Motor neuron (in vitro differentiated cells): ENCODE results near the gene HNMT. TPM values are rescaled to one million over a fixed set of nuclear protein-coding genes. Genes with fewer than 3 reads are reported as not detected.
"Not testable (repeated sequence)": the region's sequence is repeated elsewhere in the genome, so short reads cannot be mapped to it uniquely, and the experiment has no call there.

Source experiments
- ATAC-seq, 8 experiments: fragments of 200-7000 bp; cut with Tn5 transposase; replicated peaks in 6 of 8; 2 replicates each; pipeline ENCODE4 v1.8.0; 2021; ENCODE audit warnings: mild to moderate bottlenecking in 8 of 8, moderate library complexity in 8 of 8
- H3K27ac ChIP-seq, 2 donors: fragments of 250-450 bp; sonication (Bioruptor Pico); 2 replicates each; pipeline ENCODE4 v1.9.0; 2021; ENCODE audit warnings: antibody characterized with exemption in 2 of 2, mild to moderate bottlenecking in 2 of 2, moderate library complexity in 1 of 2
- H3K4me1 ChIP-seq, 2 donors: fragments of 250-450 bp; sonication (Bioruptor Pico); replicated peaks in 1 of 2; 2 replicates each; pipeline ENCODE4 v1.6.1; 2021; ENCODE audit warnings: antibody characterized with exemption in 2 of 2, mild to moderate bottlenecking in 2 of 2, moderate library complexity in 1 of 2
- H3K4me3 ChIP-seq, 5 donors: fragments of 250-450 bp; sonication (Bioruptor Pico); 2 replicates each; pipeline ENCODE4 v1.9.0; 2021; ENCODE audit warnings: antibody characterized with exemption in 5 of 5, mild to moderate bottlenecking in 5 of 5, moderate library complexity in 4 of 5
- WGBS, 10 experiments: fragments of 450-650 bp; shearing (Covaris generic); methylation state at CpG; one replicate each; pipeline ENCODE4 v1.0.0; 2022; 5-methylcytosine and 5-hydroxymethylcytosine counted together
- in situ Hi-C, 9 experiments: fragments of 400-800 bp; cut with MboI; loops; one replicate each; pipeline ENCODE4 v1.15.0; 2021; ENCODE audit warnings: low sequenced_read_pairs in 9 of 9, low pct_unique_long_range_greater_than_20kb in 2 of 9; ENCODE audit not compliant: unreplicated experiment in 9 of 9
- total RNA-seq, 8 experiments: library from RNA; unstranded; fragments of 300-600 nt; gene quantifications; 2 replicates each; pipeline versions ENCODE4 v1.2.3 to v1.2.4, GENCODE V29; 2022

Gene HNMT
- total RNA-seq, 8 experiments from 2014 or later, result 0.54 to 30.5 (median 3.1) TPM

GRCh38 chr2:138026111-138027020 lies 62.1 kb downstream of the HNMT start:
- Histone ChIP-seq H3K4me1 (peaks cover 13 to 30% of the 10 kb centered on the region in 2 donors), H3K4me3 (no peak overlapping the region), H3K27ac (no peak overlapping the region)
- WGBS, 10 experiments, result 40 to 100% (median 84%) methylated on average over 1 to 6 of the region's 6 CpGs
- peak in 2 of 8 experiments; percentile 20 to 84 for ATAC-seq
- in situ Hi-C loops, result no loop called here

DNA sequence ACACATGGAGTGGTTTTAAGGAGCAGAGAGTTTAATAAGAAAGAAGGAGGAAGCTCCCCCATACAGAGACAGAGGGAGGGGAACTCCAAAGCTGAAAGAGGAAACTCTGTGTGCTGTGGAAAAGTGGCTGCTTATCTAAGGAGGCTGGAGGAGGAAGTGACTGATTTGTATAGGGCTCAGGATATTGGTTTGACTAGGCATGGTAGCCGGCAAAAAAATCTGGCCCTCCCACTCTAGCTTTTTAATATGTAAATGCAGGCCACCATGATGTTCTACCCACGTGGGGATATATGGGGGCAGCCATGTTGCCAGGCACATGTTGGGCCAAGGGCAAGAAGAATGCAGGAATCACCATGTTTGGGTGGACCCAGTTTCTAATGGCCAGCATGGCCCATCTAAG lies 64.3 kb downstream of the HNMT start:
- no peak for ATAC-seq
- Histone ChIP-seq H3K4me3 (no peak overlapping the region), H3K4me1 (peaks cover 7 to 24% of the 10 kb centered on the region in 2 donors), H3K27ac (no peak overlapping the region)
- in situ Hi-C loops, result no loop called here
- 40 to 88% (median 73%) methylated on average over 1 of the region's 2 CpGs; no CpG with 5 or more reads in 4 of the 10 experiments for WGBS, 10 experiments

DNA sequence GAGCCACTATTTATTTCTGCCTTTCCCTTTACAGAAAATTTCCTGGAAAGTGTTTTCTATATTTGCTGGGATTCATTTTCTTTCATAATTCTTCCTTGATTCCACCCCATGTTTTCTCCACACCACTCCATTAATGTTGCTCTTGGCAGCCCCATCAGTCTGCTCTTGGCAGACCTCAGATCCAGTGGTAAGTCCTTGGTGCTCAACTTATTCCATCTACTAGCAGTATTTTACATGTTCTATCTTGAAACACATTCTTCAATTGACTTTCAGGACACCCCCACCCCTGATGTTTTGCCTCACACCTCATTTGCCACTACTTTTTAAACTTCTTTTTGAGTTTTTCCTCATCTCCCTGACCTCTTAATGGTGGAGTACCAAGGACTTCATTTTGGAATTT lies 65.0 kb downstream of the HNMT start:
- in situ Hi-C loops, result no loop called here
- Histone ChIP-seq H3K4me3 (no peak overlapping the region), H3K27ac (no peak overlapping the region), H3K4me1 (peaks cover 0 to 17% of the 10 kb centered on the region in 2 donors)
- ATAC-seq, result no peak

GRCh38 chr2:138030459-138030858 lies 66.2 kb downstream of the HNMT start:
- H3K4me3 ChIP-seq, result no peak overlapping the region
- H3K27ac ChIP-seq, result no peak overlapping the region
- in situ Hi-C loops, result no loop called here
- WGBS, 10 experiments, result 32 to 100% (median 59%) methylated on average over 1 to 3 of the region's 3 CpGs; no CpG with 5 or more reads in 2 of the 10 experiments
- ATAC-seq, result no peak
- peaks cover 0 to 8% of the 10 kb centered on the region in 2 donors for H3K4me1 ChIP-seq

GRCh38 chr2:138032334-138032733 lies 68.1 kb downstream of the HNMT start:
- WGBS, 10 experiments, result 43 to 92% (median 81%) methylated on average over 1 to 2 of the region's 2 CpGs; no CpG with 5 or more reads in 4 of the 10 experiments
- H3K4me3 ChIP-seq, result no peak overlapping the region
- H3K4me1 ChIP-seq, result peaks cover 0 to 8% of the 10 kb centered on the region in 2 donors
- H3K27ac ChIP-seq, result no peak overlapping the region
- no peak for ATAC-seq
- in situ Hi-C loops, result no loop called here

- 70 to 100% (median 85%) methylated on average over 1 to 3 of the region's 3 CpGs; no CpG with 5 or more reads in 2 of the 10 experiments for WGBS, 10 experiments
- H3K4me3 ChIP-seq, result no peak overlapping the region
- H3K4me1 ChIP-seq, result no peaks in the 10 kb centered on the region
- H3K27ac ChIP-seq, result no peak overlapping the region
- ATAC-seq, result no peak
- in situ Hi-C loops, result no loop called here
These were observed 70.3 kb downstream of the HNMT start for GRCh38 chr2:138034536-138034935.

DNA sequence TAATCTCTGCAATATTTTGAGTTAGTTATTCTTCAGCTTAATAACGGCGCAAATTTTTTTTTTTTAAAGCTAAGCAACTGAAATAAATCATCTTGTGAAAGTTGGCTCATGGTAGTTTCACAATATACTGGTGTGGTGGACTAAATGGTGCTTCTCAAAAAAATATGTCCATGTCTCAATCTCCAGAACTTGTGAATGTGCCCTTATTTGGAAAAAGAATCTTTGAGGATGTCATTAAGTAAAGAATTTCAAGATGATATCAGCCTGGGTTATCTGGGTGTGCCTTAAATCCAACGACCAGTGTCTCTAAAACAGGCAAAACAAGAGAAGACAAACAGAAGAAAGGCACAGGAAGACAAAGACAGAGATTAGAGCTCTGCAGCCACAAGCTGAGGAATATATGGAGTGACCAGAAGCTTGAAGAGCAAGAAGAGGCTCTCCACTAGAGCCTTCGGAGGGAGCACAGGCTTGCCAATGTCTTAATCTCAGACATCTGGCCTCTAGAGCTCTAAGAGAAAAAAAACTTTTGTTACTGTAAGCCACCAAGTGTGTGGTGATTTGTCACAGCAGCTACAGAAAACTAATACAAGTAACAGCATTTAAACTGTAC lies 71.4 kb downstream of the HNMT start:
- Histone ChIP-seq H3K4me1 (no peaks in the 10 kb centered on the region), H3K4me3 (no peak overlapping the region), H3K27ac (no peak overlapping the region)
- 20 to 100% (median 90%) methylated on average over 1 to 4 of the region's 4 CpGs for WGBS, 10 experiments
- in situ Hi-C loops, result no loop called here
- ATAC-seq, result peak in 2 of 8 experiments; percentile 78 to 88

DNA sequence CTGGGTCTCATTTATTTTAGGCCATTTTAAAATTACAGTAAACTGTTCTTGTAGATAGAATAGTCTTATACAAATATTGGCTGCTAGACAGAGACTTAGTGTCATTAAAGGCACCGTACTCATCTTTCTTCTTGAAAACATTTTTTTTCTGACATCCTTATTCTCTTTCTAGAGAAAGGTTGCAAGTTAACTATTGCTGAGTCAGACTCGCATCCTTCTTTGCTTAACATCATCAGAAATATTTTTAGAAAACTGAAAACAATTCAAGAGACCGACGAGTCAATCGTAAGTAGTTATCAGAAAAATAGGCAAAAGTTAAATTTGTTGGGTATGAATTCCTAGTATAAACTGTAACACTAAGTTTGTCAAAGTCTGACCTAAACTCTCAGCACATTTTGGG lies 72.2 kb downstream of the HNMT start:
- ATAC-seq, result no peak
- H3K27ac ChIP-seq, result no peak overlapping the region

DNA sequence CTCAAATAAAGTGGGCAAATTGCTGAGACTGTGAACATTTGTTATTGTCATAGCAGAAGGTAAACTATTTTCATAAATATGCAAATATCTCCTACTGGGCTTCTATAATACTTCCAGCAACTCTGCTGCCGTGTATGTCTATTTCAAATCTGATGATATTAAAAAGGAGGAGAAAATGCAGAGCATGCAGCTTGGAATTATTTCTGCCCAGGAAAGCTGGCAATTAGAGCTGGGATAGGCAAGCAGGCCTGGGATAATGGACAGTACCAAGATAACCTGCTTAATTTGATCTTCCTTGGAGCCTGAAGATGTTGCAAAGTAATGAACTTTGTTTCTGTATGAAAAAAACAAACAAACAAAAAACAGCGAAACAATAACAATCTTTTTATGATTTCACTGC lies 72.8 kb downstream of the HNMT start:
- no peak for ATAC-seq
- in situ Hi-C loops, result no loop called here
- 47 to 100% (median 92%) methylated on average over 1 to 2 of the region's 2 CpGs; no CpG with 5 or more reads in 1 of the 10 experiments for WGBS, 10 experiments
- H3K4me3 ChIP-seq, result no peak overlapping the region
- no peaks in the 10 kb centered on the region for H3K4me1 ChIP-seq
- no peak overlapping the region for H3K27ac ChIP-seq

More for the DNA sequence above, 72.2 kb downstream of the HNMT start:
- in situ Hi-C loops, result no loop called here
- Histone ChIP-seq H3K4me1 (no peaks in the 10 kb centered on the region), H3K4me3 (no peak overlapping the region)
- WGBS, 10 experiments, result 23 to 100% (median 93%) methylated on average over 3 to 5 of the region's 5 CpGs

DNA sequence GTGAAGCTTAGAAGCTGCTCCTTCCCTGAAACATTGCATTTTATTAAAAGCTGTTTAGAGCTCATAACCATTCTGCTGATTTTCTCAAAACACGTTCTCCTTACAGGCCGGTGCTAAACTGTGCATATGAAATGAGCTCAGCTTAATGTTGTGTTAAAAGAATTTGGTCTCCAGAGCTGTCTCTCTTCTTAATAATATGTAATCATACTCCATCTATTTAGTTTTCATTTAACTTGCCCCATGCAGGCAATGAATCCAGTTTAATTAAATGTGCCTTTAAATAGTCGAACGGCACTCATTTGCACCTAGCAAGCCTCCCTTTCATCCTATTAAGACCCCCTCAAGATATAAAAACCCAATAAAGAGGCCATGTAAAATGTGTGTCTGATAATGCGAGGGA lies 76.3 kb downstream of the HNMT start:
- no peak for ATAC-seq
- Histone ChIP-seq H3K4me3 (no peak overlapping the region), H3K4me1 (no peaks in the 10 kb centered on the region), H3K27ac (no peak overlapping the region)
- in situ Hi-C loops, result no loop called here
- WGBS, 10 experiments, result 32 to 100% (median 86%) methylated on average over 3 to 5 of the region's 5 CpGs

- Histone ChIP-seq H3K27ac (no peak overlapping the region), H3K4me3 (no peak overlapping the region), H3K4me1 (no peaks in the 10 kb centered on the region)
- in situ Hi-C loops, result no loop called here
- no peak for ATAC-seq
- WGBS, 10 experiments, result 21 to 100% (median 79%) methylated on average over 1 to 3 of the region's 3 CpGs; no CpG with 5 or more reads in 2 of the 10 experiments
These were observed 78.0 kb downstream of the HNMT start for GRCh38 chr2:138042311-138042710.

- 62 to 100% (median 91%) methylated on average over 1 to 4 of the region's 6 CpGs; no CpG with 5 or more reads in 2 of the 10 experiments for WGBS, 10 experiments
- H3K27ac ChIP-seq, in situ Hi-C loops, H3K4me1 ChIP-seq, H3K4me3 ChIP-seq, ATAC-seq: not testable (repeated sequence)
These were observed 79.3 kb downstream of the HNMT start for GRCh38 chr2:138043588-138043987.

DNA sequence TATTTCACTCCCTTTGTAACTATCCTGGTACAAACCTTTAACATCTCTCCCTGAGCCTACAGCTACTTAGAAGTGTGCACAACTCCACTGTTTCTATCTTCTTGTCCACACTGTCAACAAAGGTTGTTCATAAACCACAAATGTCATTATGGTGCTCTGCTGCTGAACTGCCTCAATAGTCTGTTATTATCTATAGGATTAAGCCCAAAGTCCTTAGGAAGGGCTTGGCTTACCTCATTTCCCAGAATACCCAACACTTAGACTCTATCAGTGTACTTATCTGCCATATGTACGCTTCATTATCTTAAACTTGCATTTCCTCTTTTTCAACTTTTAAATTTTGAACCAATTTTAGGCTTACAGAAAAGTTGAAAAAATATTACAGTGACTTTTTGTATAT lies 94.2 kb downstream of the HNMT start:
- Histone ChIP-seq H3K4me1 (no peaks in the 10 kb centered on the region), H3K27ac (no peak overlapping the region), H3K4me3 (no peak overlapping the region)
- WGBS, 10 experiments, result 0 to 50% (median 25%) methylated on average over 1 of the region's 1 CpG; no CpG with 5 or more reads in 3 of the 10 experiments
- no peak for ATAC-seq
- in situ Hi-C loops, result no loop called here
